WTC11 (cell line): ENCODE results near the gene RFWD3.

Experiments used
- FOXJ3 ChIP-seq: sonication (generic); formaldehyde crosslinking; IDR thresholded peaks from 2 replicates; pipeline ENCODE4 v1.9.0; 2021; ENCODE audit warnings: missing genetic modification reagents, mild to moderate bottlenecking, borderline replicate concordance
- JUN ChIP-seq: sonication (generic); formaldehyde crosslinking; IDR thresholded peaks from 2 replicates; pipeline ENCODE4 v1.8.0; 2023; ENCODE audit warnings: mild to moderate bottlenecking, missing genetic modification reagents
- SMAD3 ChIP-seq: sonication (generic); formaldehyde crosslinking; IDR thresholded peaks from 2 replicates; pipeline ENCODE4 v1.8.0; 2022; ENCODE audit warnings: missing genetic modification reagents, mild to moderate bottlenecking, borderline replicate concordance
- TF ChIP-seq, protein P1 (sequence below): fragments of 200-600 bp; IDR thresholded peaks from 2 replicates; pipeline ENCODE4 v1.8.0; 2022; ENCODE audit warnings: antibody characterized with exemption
- TF ChIP-seq, protein P2 (sequence below): sonication (generic); formaldehyde crosslinking; IDR thresholded peaks from 2 replicates; pipeline ENCODE4 v1.8.1; 2023; ENCODE audit warnings: mild to moderate bottlenecking, moderate library complexity, missing genetic modification reagents
- TF ChIP-seq, protein P3 (sequence below): sonication (generic); formaldehyde crosslinking; IDR thresholded peaks from 2 replicates; pipeline ENCODE4 v1.8.1; 2023; ENCODE audit warnings: mild to moderate bottlenecking, missing genetic modification reagents, moderate library complexity

DNA sequence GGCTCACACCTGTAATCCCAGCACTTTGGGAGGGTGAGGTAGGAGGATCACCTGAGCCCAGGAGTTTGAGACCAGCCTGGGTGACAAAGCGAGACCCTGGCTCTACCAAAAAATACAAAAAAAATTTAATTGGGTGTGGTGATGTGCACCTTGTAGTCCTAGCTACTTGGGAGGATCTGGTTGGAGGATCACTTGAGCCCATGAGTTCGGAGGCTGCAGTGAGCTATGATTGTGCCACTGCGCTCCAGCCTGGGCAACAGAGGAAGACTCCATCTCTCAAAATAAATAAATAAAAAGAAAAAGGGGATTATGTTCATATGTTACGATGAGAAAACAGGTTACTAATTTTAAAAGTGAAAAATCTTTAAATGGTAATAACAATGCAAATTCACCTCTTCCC, 33.0 kb upstream of the RFWD3 start:
- TF ChIP-seq, protein P1, sequence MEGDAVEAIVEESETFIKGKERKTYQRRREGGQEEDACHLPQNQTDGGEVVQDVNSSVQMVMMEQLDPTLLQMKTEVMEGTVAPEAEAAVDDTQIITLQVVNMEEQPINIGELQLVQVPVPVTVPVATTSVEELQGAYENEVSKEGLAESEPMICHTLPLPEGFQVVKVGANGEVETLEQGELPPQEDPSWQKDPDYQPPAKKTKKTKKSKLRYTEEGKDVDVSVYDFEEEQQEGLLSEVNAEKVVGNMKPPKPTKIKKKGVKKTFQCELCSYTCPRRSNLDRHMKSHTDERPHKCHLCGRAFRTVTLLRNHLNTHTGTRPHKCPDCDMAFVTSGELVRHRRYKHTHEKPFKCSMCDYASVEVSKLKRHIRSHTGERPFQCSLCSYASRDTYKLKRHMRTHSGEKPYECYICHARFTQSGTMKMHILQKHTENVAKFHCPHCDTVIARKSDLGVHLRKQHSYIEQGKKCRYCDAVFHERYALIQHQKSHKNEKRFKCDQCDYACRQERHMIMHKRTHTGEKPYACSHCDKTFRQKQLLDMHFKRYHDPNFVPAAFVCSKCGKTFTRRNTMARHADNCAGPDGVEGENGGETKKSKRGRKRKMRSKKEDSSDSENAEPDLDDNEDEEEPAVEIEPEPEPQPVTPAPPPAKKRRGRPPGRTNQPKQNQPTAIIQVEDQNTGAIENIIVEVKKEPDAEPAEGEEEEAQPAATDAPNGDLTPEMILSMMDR, result no peak
- TF ChIP-seq SMAD3 (CRISPR knock-in tag) (no peak), JUN (CRISPR knock-in tag) (no peak), FOXJ3 (CRISPR knock-in tag) (no peak)
- TF ChIP-seq, protein P2, sequence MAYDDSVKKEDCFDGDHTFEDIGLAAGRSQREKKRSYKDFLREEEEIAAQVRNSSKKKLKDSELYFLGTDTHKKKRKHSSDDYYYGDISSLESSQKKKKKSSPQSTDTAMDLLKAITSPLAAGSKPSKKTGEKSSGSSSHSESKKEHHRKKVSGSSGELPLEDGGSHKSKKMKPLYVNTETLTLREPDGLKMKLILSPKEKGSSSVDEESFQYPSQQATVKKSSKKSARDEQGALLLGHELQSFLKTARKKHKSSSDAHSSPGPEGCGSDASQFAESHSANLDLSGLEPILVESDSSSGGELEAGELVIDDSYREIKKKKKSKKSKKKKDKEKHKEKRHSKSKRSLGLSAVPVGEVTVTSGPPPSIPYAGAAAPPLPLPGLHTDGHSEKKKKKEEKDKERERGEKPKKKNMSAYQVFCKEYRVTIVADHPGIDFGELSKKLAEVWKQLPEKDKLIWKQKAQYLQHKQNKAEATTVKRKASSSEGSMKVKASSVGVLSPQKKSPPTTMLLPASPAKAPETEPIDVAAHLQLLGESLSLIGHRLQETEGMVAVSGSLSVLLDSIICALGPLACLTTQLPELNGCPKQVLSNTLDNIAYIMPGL, result no peak
- TF ChIP-seq, protein P3, sequence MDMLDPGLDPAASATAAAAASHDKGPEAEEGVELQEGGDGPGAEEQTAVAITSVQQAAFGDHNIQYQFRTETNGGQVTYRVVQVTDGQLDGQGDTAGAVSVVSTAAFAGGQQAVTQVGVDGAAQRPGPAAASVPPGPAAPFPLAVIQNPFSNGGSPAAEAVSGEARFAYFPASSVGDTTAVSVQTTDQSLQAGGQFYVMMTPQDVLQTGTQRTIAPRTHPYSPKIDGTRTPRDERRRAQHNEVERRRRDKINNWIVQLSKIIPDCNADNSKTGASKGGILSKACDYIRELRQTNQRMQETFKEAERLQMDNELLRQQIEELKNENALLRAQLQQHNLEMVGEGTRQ (CRISPR knock-in tag), result no peak
